RWPE1 (cell line): Measurements from ENCODE around the gene RHOBTB3.

ENCODE experiments used
- CTCF ChIA-PET: fragments of 350-600 bp; sonication (Branson Sonifier 250); formaldehyde crosslinking; extraction: SDS; loops from one replicate; lab custom pipeline; 2021; lab: Yijun Ruan, JAX
- POLR2A ChIA-PET: fragments of 400-600 bp; formaldehyde crosslinking; extraction: SDS; loops from one replicate; lab custom pipeline; 2020; ENCODE audit warnings: antibody characterized with exemption; ENCODE audit not compliant: low non-redundant PET; lab: Yijun Ruan, JAX
- DNase-seq: peaks from one replicate; pipeline ENCODE4 v3.0.0; 2012; ENCODE audit warnings: low spot score
- H3K27ac ChIP-seq: fragments of 450-650 bp; 2 replicates; pipeline ENCODE4 v1.5.1; 2017
- TF ChIP-seq, protein P1 (sequence below): fragments of 450-650 bp; conservative IDR thresholded peaks from 2 replicates; pipeline ENCODE4 v1.5.1; 2017; ENCODE audit warnings: low read depth, mild to moderate bottlenecking

RHOBTB3 gene

DNA sequence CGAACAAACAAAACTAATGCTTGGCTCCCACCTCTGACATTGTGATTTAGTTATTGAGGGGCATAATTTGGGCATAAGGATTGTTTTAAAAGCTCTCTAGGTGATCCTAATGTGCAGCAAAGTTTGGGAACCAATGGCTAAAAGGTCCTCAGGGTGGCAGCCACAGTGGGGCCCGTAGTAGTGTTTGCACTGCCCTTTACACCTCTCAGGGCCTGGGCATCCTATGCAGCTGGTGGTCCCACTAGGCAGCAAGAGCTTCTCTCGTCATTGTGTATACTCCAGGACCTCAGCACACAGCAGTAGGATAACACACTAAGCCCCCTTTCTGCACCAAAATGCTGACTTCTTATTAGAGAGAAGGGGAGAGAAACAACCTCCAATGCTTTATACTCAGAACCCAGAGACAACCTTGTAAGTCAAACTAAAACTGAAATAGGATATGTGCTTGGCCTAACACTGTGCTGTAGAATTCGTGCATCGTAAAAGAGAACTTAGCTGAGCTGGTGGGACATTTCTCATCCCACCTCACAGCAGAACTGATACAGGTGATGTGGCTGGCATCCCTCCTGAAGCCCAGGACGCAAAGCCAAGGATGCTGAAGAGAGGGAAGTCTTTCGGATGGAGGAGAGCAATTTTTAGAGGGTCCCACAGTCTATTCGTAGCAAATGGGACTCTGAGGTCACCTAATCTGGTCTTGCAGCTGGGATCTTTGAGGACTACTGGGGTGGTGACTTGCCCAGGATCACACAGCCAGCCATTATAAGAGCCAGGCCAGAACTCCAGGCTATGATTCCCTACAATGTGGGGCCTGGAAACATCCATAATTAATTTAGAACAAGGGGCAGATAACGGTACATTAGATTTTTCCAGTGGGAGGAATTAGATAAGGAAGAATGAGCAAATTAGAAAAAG is 90.2 kb downstream of the RHOBTB3 start:
- ChIA-PET CTCF (no interaction called here), POLR2A (no interaction called here)
- peak overlapping the region; percentile 80 for H3K27ac ChIP-seq
- no peak for DNase-seq
- TF ChIP-seq, protein P1, sequence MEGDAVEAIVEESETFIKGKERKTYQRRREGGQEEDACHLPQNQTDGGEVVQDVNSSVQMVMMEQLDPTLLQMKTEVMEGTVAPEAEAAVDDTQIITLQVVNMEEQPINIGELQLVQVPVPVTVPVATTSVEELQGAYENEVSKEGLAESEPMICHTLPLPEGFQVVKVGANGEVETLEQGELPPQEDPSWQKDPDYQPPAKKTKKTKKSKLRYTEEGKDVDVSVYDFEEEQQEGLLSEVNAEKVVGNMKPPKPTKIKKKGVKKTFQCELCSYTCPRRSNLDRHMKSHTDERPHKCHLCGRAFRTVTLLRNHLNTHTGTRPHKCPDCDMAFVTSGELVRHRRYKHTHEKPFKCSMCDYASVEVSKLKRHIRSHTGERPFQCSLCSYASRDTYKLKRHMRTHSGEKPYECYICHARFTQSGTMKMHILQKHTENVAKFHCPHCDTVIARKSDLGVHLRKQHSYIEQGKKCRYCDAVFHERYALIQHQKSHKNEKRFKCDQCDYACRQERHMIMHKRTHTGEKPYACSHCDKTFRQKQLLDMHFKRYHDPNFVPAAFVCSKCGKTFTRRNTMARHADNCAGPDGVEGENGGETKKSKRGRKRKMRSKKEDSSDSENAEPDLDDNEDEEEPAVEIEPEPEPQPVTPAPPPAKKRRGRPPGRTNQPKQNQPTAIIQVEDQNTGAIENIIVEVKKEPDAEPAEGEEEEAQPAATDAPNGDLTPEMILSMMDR = no peak

DNA sequence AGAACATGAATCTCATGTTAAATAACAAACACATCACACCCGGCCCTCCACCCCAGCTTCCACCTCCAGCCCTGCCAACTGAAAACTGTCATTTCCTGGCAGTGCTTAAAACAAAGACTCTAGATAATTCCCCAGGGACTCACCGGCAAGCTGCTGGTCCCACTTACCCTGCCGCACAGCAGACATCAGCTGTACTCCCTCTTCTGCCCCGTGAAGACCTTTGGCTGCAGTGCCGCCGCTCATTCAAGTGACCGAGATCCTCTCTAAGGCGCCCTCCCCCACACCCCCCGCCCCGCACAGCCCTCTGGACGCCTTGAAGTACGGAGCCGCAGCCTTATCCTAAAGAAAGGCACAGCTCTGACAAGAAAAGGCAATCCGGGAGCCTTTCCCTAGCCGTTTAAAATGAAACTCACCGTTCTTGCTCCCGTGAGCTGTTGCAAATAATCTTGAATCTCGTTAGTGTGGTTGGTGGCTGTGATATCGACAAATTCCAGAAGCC is 91.0 kb downstream of the RHOBTB3 start:
- ChIA-PET POLR2A (no interaction called here), CTCF (interaction anchor here (0.6 kb wide), 1 partner anchor 41 kb away, joined by 3 read pairs; no protein-coding TSS in a partner anchor)
- peak; percentile 46 for DNase-seq
- TF ChIP-seq, protein P1 = no peak
- H3K27ac ChIP-seq = peak overlapping the region; percentile 80

DNA sequence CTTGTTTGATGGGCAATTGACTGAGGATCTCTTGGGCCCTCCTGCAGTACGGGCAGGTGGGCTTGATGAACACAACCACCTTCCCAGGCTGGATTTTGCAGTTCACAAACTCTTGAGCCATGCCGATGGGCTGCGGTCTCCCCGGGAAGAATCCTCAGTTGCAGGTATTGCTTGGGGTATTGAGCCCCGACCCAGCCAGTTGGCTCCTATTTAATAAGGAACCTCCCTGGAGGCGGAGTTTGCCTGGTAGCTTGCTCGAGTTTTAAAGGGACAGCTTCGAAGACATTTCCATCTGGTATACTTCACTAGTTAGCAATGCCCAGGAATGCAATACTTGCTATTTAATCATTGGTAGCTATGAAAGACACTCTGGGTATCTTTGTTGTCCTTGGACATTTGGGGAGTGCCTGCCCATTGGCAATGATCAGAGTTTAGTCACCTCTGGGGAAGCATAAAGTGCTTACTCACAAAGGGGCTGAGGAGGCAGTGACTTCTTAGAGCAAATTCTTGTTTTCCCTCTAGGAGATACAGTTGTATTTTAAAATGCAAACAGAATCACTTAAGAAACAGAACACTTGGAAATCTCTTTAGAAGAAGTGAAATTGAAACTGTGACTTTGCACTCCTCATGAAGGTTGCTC is 91.5 kb downstream of the RHOBTB3 start, which contains the start of gene GLRX:
Gene GLRX, minus strand, starts transcription at position 185 of the 640 bp plus-strand sequence. Its CDS starts 64 bp downstream, at position 121.
- ChIA-PET POLR2A (no interaction called here), CTCF (interaction anchor here (0.6 kb wide), 3 partner anchors 41 to 510 kb away, joined by 3 to 7 read pairs (median 4); no protein-coding TSS in a partner anchor)
- DNase-seq = peak; percentile 91
- TF ChIP-seq, protein P1 = no peak
- H3K27ac ChIP-seq = peak within 1 kb of the TSS; percentile 80

DNA sequence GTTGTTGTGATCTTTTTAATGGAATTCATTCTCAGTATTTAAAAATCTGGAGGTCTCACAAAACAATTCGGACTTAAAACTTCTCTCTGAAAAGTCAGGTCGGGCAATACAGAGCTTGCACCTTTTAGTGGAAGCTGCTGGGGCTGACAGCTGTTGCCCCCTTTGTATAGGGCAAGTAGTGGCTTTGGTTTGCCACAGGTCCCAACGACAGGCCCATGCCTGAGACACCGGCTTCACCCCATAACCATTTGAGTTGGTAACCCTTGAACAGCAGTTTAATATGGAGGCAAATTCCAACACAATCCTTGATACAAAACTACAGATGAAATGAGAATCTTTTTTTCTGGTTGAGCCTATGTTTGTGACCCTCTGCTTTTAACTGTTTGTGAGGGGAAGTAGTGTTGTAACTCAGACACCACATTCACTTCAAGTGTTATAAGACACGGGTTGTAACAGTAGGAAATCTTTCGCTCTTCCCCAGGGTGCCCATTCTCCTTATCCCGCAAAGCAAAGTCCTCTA is 92.1 kb downstream of the RHOBTB3 start:
- H3K27ac ChIP-seq = peak overlapping the region; percentile 80
- CTCF ChIA-PET = interaction anchor here (0.6 to 0.7 kb wide), 4 partner anchors 42 to 510 kb away, joined by 3 to 7 read pairs (median 4); no protein-coding TSS in a partner anchor
- POLR2A ChIA-PET = no interaction called here
- TF ChIP-seq, protein P1 = no peak
- no peak for DNase-seq

DNA sequence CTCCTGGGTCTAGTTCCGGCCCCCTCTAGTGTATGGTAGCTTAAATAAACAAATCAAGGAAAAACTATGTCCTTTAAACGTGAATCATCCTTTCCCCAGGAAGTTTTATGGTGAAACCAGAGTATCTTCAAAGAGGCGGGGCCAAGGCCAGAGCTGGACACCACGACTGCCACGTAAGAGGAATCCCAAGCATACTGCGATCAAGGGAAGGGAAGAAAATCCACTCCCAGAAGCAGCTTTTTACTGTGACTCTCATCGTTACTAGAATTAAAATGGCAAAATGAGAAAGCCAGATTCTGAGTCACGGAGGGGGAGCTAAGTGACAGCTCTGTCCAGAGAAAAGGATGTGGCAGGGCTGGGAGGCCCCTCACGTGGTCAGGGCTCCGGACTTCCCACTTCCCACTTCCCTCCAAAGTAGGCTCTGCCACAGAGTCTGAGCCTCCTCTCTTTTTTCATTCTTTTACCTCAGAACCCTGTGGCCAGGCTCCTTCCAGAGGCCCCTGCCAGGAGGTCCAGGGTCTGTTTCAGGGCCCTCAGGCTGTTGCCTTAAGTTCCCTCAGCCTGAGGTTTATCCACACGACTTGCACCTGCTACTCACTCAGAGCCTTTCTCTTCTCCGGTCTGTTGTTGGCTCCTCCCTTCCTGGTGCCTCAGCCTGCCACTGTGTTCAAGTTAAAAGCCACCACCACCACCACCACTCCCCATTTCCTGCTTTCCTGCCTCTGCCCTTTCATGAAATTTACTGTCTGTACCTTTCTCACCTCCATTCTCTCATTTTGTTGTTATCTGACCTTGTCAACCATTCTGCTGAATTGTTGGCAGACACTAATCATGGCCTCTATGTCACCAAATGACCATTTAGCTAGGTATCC is 92.8 kb downstream of the RHOBTB3 start:
- POLR2A ChIA-PET = interaction anchor here (0.8 kb wide), 1 partner anchor 531 kb away, joined by 4 read pairs; no protein-coding TSS in a partner anchor
- peak overlapping the region; percentile 80 for H3K27ac ChIP-seq

More for the DNA sequence above, 92.8 kb downstream of the RHOBTB3 start:
- TF ChIP-seq, protein P1 = no peak
- peak; percentile 89 for DNase-seq
- CTCF ChIA-PET = interaction anchor here (0.6 to 1.1 kb wide), 4 partner anchors 42 to 500 kb away, joined by 3 to 6 read pairs (median 3); no protein-coding TSS in a partner anchor
